Amniotic stem cell (primary cell): ENCODE measurements around the gene IL4.
A peak's percentile ranks its signal among the peaks of the same experiment; 100 is the strongest.
"Not testable (repeated sequence)": the region's sequence is repeated elsewhere in the genome, so short reads cannot be mapped to it uniquely, and the experiment has no call there.

ENCODE experiments used
- DNase-seq: peaks from one replicate; lab custom pipeline; 2025; lab: John Stamatoyannopoulos, UW

IL4 gene

DNA sequence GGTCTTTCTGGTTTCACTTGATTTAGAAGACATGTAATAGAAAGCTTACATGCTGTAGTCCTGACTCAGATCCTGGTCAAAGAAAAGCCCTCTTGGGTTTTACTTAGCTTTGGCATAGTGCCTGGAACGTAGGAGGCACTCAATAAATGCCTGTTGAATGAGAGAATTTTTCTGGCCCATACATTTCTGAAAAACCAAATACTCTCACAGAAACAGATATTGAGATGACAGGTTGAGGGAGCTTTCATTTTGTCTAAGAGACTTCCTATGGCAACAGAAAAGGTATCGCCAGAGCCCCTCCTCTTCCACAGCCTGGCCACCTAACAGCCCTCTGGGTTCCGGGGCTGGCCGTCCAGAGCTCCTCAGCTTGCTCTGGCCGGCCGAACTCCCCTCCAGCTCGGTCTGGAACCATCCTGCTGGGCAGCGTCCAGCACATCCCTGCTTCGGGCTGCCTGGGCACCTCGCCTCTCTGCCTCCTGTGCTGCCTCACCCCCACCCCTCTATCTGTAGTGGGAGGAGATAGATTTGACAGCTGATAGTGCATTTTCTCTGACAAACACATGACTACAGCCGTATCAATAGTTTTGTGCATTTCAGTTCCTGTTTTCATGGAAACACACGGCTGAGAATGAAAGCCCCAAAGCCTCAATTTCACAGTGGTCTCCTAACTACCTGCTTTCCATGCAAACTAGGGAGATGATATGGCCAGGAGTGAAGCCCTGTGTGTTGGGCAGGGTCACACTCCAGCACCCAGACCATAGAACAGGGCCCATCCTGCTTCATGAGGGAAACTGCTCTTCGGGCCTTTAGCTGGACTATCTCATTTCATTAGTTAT, 1.1 kb downstream of the IL4 start:
- peak; percentile 95 for DNase-seq

DNA sequence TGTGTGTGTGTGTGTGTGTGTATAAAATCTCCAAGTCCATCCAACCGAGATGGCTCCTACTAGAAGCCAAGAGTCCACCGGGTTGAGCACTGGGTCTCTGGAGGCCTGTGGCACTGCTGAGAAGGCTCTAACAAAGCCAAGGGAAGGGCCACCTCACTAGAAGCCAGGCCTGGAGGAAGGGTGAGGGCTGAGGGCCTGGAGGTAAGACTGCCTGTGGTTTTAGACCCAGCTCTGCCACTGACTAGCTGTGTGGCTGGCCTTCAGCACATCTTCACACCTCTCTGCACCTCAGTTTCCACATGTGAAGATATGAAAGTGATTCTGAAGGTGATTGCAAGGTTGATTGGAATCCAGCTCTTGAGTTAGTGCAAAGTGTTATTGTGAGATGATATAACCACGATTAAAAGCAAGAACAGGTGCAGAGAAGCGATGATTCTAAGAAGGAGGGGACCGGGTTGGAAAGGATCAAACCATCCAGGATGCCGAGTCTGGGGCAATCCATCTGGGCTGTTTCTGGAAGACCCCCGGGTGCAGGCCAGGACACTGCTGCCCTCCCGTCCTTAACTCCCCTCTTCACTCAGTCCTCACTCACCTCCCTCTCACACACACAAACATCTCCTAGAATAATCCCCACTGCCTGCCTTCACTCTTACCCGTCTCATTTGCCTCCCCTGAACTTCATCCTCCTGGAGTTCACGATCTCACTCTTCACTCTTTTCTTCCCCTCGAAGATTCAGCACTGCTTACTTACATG, 2.3 kb downstream of the IL4 start:
- no peak for DNase-seq

DNA sequence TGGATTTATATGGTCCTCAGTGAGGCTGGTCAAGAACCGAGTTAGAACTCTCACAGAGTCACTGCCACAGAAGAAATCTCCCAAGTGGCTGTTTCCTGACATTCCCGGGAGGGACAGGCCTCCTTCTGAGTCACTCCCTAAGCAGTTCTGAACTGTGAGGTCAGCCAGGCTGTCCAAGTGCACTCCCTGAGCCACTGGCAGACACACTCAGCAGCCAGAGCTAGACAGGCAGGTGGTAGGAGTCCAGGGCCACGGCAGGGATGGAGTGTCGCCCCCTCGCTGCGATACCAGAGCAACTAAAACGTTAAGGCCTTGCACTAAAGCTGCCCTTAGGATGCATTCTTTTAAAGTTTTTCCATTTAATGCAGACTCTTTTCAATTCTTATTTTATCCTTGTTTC, 3.4 kb downstream of the IL4 start:
- DNase-seq: peak; percentile 76

DNA sequence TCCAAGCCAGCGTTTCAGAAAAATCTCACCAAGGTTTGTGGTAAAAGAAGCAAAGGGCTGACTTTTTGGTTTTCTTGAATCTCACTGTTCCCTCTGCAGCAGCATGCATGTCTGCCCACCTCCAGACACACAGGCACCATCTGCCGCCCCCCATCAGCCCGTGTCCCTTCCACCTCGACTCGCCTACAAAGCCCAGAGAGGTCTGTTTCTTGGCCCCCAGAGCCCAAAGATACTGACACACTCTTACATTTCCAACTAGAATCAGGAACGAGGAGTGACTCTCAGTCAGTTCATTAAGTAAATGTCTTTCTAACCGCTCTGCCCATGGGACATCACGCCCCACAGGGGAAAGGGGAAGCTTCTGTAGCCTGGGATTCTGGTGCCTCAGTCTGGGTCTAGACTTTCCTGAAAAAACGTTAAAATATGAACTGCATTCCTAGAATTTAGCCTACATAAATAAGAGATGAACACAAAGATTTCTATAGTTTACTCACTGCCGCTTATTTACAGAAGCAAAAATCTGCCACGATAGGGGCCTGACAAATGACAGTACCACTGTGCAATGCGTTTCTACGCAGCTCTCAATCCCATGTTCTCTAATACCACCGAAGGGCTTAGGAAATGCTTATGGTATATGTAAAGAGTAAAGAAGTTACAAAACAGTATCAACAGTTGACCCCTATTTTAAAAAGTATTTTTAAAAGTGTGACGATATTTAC, 4.1 kb downstream of the IL4 start:
- no peak for DNase-seq

DNA sequence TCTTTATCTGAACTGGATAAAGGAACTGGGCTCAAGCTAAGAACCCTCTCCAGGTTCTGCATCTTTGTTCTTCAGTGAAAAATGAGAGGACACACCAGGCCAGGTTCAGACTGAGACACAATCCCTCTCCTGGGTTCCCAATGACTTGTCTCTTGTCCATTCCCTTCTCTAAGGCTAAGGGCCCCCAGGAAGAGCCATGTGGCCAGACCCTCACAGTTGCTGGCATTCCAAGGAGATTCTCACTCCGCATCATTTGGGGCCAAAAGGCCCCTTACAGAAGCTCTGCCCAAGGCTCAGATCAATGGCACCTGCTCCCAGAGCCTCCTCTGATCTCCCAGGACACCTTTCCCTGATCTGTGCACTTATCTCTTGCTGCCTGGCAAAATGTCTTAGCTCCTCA, 4.9 kb downstream of the IL4 start:
- no peak for DNase-seq

DNA sequence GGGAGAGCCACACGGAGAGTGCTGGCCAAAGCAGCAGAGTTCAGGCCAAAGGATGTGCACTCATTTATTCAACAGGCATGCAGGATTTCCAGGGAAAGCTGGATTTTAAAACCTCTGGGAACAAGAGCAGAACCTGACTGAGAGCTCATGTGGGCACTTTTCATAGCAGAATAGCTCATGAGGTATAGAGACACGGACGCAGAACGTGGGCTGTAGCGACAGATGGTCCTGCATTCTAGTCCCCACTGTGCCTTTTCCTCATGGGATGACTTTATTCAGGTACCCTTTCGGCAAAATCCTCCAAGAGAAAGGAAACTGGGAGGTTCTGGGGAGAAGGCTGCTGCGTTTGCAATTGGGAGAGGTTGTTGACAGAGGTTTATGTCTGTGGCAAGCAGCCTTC, 5.4 kb downstream of the IL4 start:
- DNase-seq: no peak

DNA sequence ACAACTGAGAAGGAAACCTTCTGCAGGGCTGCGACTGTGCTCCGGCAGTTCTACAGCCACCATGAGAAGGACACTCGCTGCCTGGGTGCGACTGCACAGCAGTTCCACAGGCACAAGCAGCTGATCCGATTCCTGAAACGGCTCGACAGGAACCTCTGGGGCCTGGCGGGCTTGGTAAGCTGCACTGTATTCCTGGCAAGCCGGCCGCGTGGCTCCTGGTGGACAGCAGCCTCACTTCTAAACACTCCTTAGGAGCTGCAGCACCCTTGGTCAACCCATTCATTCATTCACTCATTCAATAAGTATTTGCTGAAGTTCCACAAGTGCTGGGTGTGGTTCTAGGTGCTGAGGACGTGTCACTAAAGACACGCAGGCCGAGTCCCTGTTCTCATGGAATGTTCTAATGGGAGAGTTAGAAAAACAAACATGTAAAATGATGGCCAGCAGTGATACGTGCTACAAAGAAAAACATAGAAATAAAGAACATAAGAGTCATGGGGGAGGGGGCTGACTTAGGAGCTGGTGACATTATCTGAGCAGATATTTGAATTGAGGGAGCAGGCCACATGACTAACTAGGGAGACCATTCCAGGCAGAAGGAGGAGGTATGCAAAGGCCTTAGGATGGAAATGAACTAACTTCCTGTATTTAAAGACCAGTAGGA, 6.1 kb downstream of the IL4 start:
- DNase-seq: no peak

DNA sequence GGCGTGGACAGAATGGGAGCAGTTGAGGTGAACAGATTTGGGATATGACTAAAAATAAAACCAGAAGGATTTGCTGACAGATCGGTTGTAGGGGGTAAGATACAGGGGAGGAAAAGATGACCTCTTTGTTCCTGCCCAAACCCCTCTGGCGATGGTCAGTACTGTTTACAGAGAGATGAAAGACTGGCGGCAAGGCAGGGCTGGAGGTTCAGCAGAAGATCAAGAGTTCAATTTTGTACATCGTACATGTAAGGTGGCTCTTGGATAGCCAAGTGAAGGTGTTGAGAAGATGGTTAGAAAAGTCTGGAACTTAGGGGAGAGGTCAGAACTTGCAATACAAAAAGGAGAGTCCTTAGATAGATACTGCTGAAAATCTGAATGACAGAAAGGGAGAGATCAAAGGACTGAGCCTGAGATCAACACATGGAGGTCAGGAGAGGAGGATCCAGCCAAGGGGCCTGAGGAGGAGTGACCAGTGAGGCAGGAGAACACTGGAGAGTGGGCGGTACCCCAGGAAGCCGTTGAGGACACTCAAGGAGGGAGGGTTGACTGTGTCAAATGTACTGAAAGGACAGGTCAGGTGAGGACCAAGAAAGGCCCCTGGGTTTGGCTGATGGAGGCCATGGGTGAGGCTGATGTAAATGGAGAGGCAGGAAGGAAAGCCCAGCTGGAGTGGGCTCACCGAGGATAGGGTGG, 7.1 kb downstream of the IL4 start:
- no peak for DNase-seq

DNA sequence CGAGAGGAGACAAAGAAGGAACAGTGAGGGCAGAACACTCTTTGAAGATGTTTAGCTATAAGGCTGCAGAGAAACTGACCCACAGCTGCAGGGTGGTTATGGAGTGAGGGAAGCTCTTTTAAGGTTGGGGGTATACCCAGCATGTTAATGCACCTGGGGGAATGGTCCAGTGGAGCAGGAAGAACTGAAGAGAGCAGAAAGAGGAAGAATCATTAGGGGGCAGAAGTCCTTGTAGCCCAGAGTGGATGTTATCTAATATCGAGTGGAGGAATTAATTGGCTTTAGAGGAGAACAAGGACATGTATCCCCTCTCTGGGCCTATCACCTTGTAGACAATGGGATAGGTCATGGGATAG, 7.7 kb downstream of the IL4 start:
- DNase-seq: no peak

DNA sequence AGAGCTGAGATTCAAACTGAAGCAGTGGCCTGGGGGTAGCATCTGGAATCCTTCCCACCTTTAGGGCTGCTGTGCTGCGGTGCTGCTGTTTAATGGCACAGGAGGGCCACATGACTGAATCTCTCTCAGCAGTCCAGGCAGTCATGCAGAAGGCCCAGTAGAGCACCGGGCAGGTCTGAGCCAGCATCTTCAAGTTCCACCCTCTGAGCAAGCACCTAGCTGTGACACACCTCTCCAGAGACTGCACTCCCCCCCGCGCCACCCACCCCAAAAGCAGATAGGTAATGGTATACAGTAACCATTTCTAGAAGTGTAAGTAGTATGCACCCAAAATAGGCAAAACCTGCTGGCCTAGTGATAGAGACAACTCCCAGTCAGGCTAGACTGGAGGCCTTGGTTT, 8.2 kb downstream of the IL4 start:
- no peak for DNase-seq

DNA sequence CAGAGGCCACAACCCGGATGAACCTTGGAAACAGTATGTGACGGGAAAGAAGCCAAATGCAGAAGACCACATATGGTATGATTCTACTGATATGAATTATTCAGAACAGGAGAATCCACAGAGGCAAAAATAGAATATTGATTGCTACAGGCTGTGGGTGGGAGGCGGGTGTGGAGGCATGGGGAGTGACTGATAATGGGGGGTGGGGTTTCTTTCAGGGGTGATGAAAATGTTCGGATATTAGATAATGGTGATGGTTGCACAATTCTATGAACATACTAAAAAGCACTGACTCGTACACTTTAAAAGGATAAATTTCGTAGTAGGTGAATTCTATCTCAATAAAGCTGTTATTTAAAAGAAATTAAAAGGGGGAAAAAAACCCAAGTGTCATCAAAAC, 10.7 kb downstream of the IL4 start:
- DNase-seq: no peak

DNA sequence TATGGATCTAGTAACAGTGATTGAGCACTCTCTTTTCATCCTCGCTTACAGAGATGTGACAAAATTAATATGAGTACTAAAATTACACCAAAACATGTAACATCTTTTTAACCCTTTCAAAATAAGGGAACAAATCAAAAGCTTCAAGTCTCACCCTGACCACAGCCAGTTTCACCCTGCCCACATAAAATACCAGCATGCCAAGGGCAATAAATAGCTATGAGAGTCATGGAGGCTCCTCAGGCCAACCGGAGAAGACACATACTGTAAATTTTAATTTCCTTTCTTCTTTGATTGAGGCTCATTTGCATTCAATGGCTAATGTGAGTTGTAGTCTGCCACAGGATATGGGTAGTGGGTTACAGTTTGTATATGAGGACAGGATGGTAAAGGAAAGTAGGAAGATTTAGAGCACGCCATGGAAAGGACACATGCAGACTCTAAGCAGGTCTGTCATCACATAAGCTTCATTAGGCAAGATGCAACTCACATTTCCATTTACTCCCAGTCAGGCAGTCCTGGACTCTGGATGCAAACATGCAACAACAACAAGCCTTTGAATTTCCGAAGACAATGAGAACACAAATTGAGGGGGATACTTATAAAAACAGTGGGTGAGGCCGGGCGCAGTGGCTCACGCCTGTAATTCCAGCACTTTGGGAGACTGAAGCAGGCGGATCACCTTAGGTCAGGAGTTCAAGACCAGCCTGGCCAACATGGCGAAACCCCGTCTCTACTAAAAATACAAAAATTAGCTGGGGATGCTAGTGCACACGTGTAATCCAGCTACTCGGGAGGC, 11.3 kb downstream of the IL4 start:
- DNase-seq: no peak

DNA sequence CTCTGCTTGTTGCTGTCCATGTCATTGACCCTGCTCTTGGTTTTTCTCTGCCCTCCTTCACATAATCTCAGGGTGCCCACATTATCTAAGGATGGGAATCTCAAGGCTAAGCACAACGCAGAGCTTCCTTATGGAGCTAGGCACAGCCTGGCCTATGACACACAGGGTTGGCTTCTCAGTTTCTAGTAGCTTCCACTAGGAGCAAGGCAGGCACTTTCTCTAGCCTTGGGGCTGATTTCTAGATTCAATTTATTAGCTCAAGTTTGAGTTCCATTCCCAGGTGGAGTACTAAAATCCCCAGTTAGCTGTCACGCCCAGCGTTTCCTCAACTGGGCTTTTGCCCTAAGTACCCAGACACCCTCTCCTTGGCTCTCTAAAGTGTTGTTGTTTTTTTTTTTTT, 12.4 kb downstream of the IL4 start:
- DNase-seq: no peak

DNA sequence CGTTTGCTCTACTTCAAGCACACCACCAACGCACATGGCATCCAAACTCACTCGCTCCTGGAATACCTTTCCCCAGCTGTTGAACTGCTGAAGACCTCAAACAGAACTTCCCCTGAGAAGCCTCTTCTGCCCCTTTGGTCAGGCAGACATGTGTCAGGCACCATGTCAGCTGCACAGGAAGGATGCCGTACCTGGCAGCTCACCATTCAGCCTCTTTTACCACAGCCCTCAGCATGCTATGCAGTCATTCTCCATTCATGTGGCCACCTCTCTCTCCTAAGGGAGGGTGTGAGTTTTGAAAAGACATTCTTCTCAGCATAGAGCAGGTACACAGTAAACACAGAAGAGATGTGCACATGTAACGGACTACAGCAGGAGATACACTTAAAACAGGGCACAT, 14.2 kb downstream of the IL4 start:
- no peak for DNase-seq

DNA sequence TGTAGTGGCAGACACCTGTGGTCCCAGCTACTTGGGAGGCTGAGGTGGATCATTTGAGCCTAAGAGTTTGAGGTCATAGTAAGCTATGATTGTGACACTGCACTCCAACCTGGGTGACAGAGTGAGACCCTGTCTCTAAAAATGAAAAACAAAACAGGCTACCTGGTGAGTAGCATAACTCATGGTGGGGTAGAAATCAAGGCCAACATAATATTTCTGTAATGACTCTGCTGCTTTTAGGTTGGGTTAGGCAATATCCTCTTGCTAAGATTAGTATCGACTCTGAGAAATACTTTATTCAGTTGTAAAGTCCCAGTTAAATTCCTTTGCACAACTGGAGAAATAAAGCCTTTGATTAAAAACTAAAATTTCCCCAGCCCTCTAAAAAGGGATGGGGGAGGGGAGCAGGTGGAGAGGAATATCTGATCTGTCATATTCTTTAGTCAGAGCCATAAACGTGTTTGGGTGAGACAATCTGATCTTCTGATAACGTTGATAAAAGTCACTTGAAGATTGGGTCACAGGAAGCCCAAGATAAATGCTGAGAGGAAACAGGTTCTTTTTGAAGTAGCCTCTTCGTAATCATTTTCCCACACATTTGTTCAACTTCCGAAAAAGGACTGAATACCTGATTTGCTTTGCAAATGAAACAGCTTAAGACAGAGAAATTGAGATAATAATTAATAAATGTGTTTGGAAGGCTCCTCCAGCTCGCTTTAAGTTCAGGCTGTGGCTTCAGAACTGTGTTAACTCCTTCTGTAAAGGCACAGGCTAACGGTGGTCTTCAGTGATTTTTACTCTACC, 14.9 kb downstream of the IL4 start:
- DNase-seq: no peak

DNA sequence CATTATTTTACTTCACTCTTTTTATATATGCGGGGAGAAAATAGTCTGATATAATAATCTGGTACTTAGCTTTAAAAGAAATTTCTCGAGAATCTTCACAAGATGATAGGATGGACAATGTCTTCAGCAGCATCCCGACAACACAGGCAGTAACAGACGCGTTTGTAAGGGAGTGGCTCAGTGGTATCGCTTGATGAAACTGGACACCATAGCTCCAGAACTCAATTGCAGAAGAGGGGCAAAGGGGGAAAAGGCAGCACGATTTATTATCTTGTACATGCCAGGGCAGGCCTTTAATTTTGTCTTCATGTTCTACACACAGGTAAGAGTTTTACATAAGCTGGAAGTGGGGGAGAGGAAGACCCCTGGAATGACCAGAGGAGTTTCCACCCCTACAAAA, 15.7 kb downstream of the IL4 start:
- DNase-seq: no peak

DNA sequence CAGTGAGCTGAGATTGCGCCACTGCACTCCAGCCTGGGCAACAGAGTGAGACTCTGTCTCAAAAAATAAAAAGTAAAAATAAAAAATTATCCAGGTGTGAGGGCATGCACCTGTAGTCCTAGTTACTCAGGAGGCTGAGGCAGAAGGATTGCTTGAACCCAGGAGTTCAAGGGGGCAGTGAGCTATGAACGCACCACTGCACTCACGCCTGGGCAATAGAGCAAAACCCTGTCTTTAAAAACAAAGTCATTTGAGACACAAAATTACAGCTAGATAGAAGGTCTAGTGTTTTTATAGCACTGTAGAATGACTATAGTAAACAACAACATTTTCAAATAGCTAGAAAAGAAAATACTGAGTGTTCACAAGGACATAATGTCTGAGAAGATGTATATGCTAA, 16.4 kb downstream of the IL4 start:
- DNase-seq: no peak

DNA sequence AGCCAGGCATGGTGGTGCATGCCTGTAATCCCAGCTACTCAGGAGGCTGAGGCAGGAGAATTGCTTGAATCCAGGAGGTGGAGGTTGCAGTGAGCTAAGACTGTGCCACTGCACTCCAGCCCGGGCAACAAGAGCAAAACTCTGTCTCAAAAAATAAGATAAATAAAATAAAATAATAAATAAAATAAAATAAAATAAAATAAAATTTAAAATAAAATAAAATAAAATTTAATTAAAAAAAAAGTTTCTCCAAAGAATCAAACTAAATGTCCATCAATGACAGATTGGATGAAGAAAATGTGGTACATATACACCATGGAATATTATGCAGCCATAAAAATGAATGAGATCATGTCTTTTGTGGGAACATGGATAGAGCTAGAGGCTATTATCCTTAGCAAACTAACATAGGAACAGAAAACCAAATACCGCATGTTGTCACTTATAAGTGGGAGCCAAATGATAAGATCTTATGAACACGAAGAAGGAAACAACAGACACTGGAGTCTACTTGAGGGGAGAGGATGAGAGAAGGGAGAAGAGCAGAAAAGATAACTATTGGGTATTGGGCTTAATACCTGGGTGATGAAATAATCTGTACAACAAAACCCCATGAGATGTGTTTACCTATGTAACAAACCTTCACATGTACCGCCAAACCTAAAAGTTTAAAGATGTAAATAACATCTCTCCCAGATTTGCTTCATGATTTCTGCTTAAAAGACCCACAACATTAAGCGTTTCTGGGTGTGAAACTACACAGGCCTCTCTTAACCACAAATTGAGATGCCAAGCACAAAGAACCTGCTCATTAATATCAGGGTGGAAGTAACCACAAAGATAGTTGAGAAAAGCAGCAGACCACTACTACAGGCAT, 18.2 kb downstream of the IL4 start:
- DNase-seq: not testable (repeated sequence)

DNA sequence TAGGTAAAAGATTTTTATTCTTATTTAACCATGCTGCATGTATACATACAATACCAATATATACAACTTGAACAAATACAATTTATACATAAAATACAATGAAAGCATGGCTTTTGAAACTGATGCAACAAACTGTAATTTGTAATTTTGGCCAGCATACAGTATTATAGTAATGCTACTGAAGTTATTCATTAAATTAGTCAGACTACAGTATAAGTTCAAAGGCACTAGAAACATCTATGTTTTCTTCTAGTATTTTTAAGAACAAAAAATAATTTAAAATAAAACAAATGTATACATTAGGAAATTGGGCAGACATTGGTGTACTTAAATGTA, 18.8 kb downstream of the IL4 start:
- DNase-seq: no peak
